ENCODE results near the gene UBTD1. TPM values are rescaled to one million over a fixed set of nuclear protein-coding genes. Genes with fewer than 3 reads are reported as not detected.

Gene UBTD1
- polyA plus RNA-seq, 4 donors, result 1.1 to 7.6 (median 4.8) TPM

- 69 to 94% (median 86%) methylated on average over 2 of the region's 2 CpGs for WGBS, 3 donors
- Histone ChIP-seq H3K4me1 (ENCODE audit: control insufficient read depth in 3 of 3, insufficient read depth in 2 of 3, low read depth in 1 of 3, low read length in 2 of 3) (peaks cover 0 to 27% (median 2%) of the 10 kb centered on the region in 3 donors), H3K36me3 (ENCODE audit: control insufficient read depth in 3 of 3, insufficient read depth in 2 of 3, low read depth in 1 of 3, low read length in 3 of 3) (peaks cover 0 to 3% (median 0%) of the 10 kb centered on the region in 3 donors), H3K4me3 (ENCODE audit: low read depth in 1 of 3, low read length in 3 of 3) (no peak overlapping the region), H3K27me3 (ENCODE audit: control insufficient read depth in 3 of 3, insufficient read depth in 3 of 3, low read length in 3 of 3) (peaks cover 0 to 20% (median 0%) of the 10 kb centered on the region in 3 donors), H3K9me3 (ENCODE audit: control insufficient read depth in 2 of 2, insufficient read depth in 1 of 2, low read depth in 1 of 2, low read length in 1 of 2) (no peaks in the 10 kb centered on the region), H3K27ac (ENCODE audit: low read depth in 1 of 3, low read length in 2 of 3) (no peak overlapping the region)
- FAIRE-seq (no peak), DNase-seq (no peak)
These were observed 1.5 kb downstream of the UBTD1 start for GRCh38 chr10:97500297-97500575.

DNA sequence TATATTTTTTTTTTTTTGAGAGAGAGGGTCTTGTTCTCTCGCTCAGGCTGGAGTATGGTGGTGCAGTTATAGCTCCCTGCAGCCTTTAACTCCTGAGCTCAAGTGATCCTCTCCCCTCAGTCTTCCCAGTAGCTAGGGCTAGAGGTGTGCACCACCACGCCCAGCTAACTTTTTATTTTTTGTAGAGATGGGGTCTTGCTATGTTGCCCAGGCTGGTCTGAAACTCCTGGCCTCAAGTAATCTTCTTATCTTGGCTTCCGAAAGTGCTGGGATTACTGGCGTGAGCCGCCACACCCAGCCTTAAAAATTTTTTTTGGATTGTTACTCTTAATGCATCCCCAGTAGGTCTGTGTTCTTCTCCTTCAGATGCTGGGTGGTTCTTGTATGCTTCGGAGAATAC is 4.2 kb downstream of the UBTD1 start:
- Histone ChIP-seq H3K4me3 (ENCODE audit: low read depth in 1 of 3, low read length in 3 of 3) (no peak overlapping the region), H3K27ac (ENCODE audit: low read depth in 1 of 3, low read length in 2 of 3) (no peak overlapping the region), H3K4me1 (ENCODE audit: control insufficient read depth in 3 of 3, insufficient read depth in 2 of 3, low read depth in 1 of 3, low read length in 2 of 3) (peaks cover 0 to 11% (median 0%) of the 10 kb centered on the region in 3 donors), H3K9me3 (ENCODE audit: control insufficient read depth in 2 of 2, insufficient read depth in 1 of 2, low read depth in 1 of 2, low read length in 1 of 2) (no peaks in the 10 kb centered on the region), H3K36me3 (ENCODE audit: control insufficient read depth in 3 of 3, insufficient read depth in 2 of 3, low read depth in 1 of 3, low read length in 3 of 3) (no peaks in the 10 kb centered on the region), H3K27me3 (ENCODE audit: control insufficient read depth in 3 of 3, insufficient read depth in 3 of 3, low read length in 3 of 3) (peaks cover 0 to 20% (median 0%) of the 10 kb centered on the region in 3 donors)
- DNase-seq (no peak), FAIRE-seq (no peak)
- 85 to 90% (median 85%) methylated on average over 6 of the region's 6 CpGs for WGBS, 3 donors

DNA sequence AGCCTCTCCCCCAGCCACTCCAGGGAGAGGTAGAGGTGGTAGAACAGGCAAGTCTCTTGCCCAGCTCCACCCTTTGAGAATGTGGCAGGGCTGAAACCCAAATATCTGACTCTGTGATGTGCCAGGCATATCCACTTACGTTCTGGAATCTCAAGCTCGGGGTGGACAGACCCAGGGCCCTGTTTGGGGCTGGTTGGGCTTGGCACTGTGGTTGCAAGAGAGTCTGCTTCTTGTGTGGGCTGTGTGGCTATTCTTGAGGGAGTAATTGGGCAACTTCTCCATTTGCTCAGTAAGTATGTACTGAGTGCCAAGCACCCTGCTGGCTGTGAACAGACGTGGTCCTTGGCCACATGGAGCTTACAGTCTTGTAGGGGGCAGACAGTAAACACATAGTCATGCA is 4.7 kb downstream of the UBTD1 start:
- DNase-seq (no peak), FAIRE-seq (no peak)
- 73 to 76% (median 73%) methylated on average over 3 of the region's 3 CpGs for WGBS, 3 donors
- Histone ChIP-seq H3K4me1 (ENCODE audit: control insufficient read depth in 3 of 3, insufficient read depth in 2 of 3, low read depth in 1 of 3, low read length in 2 of 3) (peaks cover 0 to 11% (median 0%) of the 10 kb centered on the region in 3 donors), H3K36me3 (ENCODE audit: control insufficient read depth in 3 of 3, insufficient read depth in 2 of 3, low read depth in 1 of 3, low read length in 3 of 3) (no peaks in the 10 kb centered on the region), H3K27ac (ENCODE audit: low read depth in 1 of 3, low read length in 2 of 3) (no peak overlapping the region), H3K9me3 (ENCODE audit: control insufficient read depth in 2 of 2, insufficient read depth in 1 of 2, low read depth in 1 of 2, low read length in 1 of 2) (no peaks in the 10 kb centered on the region), H3K27me3 (ENCODE audit: control insufficient read depth in 3 of 3, insufficient read depth in 3 of 3, low read length in 3 of 3) (peaks cover 0 to 20% (median 0%) of the 10 kb centered on the region in 3 donors), H3K4me3 (ENCODE audit: low read depth in 1 of 3, low read length in 3 of 3) (no peak overlapping the region)

DNA sequence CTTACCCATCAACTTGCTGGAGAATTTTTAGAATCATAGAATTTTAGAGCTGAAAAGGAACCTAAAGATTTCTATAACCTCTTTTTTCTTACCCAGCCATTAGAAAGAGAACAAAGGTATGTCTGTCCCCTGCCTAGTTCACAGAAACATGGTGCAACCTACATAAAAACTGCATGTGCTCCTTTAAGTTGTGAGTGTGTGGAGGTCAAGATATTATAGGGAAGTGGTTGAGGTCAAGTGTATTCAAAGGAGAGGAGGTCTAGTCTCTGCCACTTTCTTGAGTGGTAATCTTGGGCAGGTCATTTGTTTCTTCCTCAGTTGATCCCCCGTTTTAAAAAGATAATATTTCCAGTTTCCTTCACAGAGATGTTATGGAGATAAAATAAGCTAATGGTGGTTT is 6.4 kb downstream of the UBTD1 start:
- no peaks in the 10 kb centered on the region for H3K9me3 ChIP-seq (ENCODE audit: control insufficient read depth in 2 of 2, insufficient read depth in 1 of 2, low read depth in 1 of 2, low read length in 1 of 2)
- H3K27ac ChIP-seq (ENCODE audit: low read depth in 1 of 3, low read length in 2 of 3), result no peak overlapping the region
- peaks cover 0 to 5% (median 0%) of the 10 kb centered on the region in 3 donors for H3K4me1 ChIP-seq (ENCODE audit: control insufficient read depth in 3 of 3, insufficient read depth in 2 of 3, low read depth in 1 of 3, low read length in 2 of 3)
- no peak for DNase-seq
- no peaks in the 10 kb centered on the region for H3K36me3 ChIP-seq (ENCODE audit: control insufficient read depth in 3 of 3, insufficient read depth in 2 of 3, low read depth in 1 of 3, low read length in 3 of 3)
- 75 to 88% (median 85%) methylated on average over 1 of the region's 1 CpG for WGBS, 3 donors
- peaks cover 0 to 9% (median 0%) of the 10 kb centered on the region in 3 donors for H3K27me3 ChIP-seq (ENCODE audit: control insufficient read depth in 3 of 3, insufficient read depth in 3 of 3, low read length in 3 of 3)
- no peak for FAIRE-seq
- H3K4me3 ChIP-seq (ENCODE audit: low read depth in 1 of 3, low read length in 3 of 3), result no peak overlapping the region

DNA sequence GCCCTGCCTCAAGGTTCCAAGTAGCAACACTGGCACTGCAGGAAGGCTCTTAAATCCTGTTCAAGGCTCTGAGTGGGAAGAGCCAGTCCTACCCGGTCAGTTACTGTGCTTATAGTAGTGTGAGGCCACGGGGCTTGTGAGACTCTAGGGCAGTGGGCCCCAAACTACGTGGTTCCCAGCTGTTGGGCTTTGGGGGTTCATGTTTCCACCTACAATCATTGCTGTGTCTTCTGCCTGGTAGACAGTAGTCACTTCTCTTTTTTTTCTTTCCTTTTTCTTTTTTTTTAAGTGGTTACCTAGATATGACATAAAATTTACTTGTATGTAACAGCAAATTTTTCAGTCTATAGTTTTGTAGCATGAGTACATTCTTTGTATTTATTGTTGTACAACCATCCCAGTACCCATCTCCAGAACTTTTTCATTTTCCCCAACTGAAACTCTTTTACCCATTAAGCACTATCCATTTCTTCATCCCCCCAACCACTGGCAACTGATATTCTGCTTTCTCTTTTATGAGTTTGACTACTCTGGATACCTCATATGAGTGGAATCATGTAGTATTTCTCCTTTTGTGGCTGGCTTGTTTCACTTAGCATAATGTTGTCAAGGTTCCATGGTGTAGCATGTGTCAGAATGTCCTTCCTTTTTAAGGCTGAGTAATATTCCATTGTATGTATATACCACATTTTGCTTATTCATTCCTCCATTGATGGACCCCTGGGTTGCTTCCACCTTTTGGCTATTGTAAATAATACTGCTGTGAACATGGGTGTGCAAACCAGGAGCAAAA is 7.7 kb downstream of the UBTD1 start:
- H3K4me1 ChIP-seq (ENCODE audit: control insufficient read depth in 3 of 3, insufficient read depth in 2 of 3, low read depth in 1 of 3, low read length in 2 of 3), result peaks cover 0 to 5% (median 0%) of the 10 kb centered on the region in 3 donors
- no peak overlapping the region for H3K27ac ChIP-seq (ENCODE audit: low read depth in 1 of 3, low read length in 2 of 3)
- FAIRE-seq, result no peak
- H3K4me3 ChIP-seq (ENCODE audit: low read depth in 1 of 3, low read length in 3 of 3), result no peak overlapping the region
- no peak for DNase-seq
- no peaks in the 10 kb centered on the region for H3K36me3 ChIP-seq (ENCODE audit: control insufficient read depth in 3 of 3, insufficient read depth in 2 of 3, low read depth in 1 of 3, low read length in 3 of 3)
- WGBS, 3 donors, result 81 to 95% (median 82%) methylated on average over 3 of the region's 3 CpGs
- no peaks in the 10 kb centered on the region for H3K9me3 ChIP-seq (ENCODE audit: control insufficient read depth in 2 of 2, insufficient read depth in 1 of 2, low read depth in 1 of 2, low read length in 1 of 2)
- no peaks in the 10 kb centered on the region for H3K27me3 ChIP-seq (ENCODE audit: control insufficient read depth in 3 of 3, insufficient read depth in 3 of 3, low read length in 3 of 3)

- DNase-seq, result no peak
- H3K4me3 ChIP-seq (ENCODE audit: low read depth in 1 of 3, low read length in 3 of 3), result no peak overlapping the region
- H3K27ac ChIP-seq (ENCODE audit: low read depth in 1 of 3, low read length in 2 of 3), result no peak overlapping the region
- no peaks in the 10 kb centered on the region for H3K4me1 ChIP-seq (ENCODE audit: control insufficient read depth in 3 of 3, insufficient read depth in 2 of 3, low read depth in 1 of 3, low read length in 2 of 3)
- FAIRE-seq, result no peak
- no peaks in the 10 kb centered on the region for H3K9me3 ChIP-seq (ENCODE audit: control insufficient read depth in 2 of 2, insufficient read depth in 1 of 2, low read depth in 1 of 2, low read length in 1 of 2)
- H3K36me3 ChIP-seq (ENCODE audit: control insufficient read depth in 3 of 3, insufficient read depth in 2 of 3, low read depth in 1 of 3, low read length in 3 of 3), result no peaks in the 10 kb centered on the region
- WGBS, 3 donors, result 41 to 56% (median 49%) methylated on average over 1 of the region's 1 CpG
- H3K27me3 ChIP-seq (ENCODE audit: control insufficient read depth in 3 of 3, insufficient read depth in 3 of 3, low read length in 3 of 3), result no peaks in the 10 kb centered on the region
These were observed 9.6 kb downstream of the UBTD1 start for GRCh38 chr10:97508342-97508741.

DNA sequence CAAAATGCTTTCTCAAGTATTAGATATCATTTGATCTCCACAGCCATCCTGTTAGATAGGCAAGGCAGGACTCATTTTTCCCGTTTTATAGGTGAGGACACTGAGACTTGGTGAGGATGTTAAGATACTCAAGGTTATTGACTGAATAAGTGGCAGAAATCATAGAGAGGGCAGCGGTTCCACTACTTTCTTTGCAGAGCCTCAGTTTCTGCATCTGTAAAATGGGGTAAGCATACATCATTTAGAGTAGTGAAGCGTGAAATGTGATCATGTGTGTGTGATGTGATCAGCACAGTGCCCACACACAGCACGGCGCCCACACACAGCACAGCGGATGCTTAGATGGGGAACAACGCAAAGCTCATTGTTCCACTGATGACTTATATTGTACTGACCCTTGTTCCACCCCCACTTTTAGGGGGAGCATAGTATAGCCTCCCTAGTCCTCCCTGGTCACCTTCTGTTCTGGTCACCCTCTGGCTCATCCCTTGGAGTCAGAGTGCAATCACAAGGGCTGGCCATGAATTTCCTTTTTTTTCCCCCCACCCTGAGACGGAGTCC is 10.5 kb downstream of the UBTD1 start:
- H3K27me3 ChIP-seq (ENCODE audit: control insufficient read depth in 3 of 3, insufficient read depth in 3 of 3, low read length in 3 of 3), result no peaks in the 10 kb centered on the region
- H3K4me3 ChIP-seq (ENCODE audit: low read depth in 1 of 3, low read length in 3 of 3), result no peak overlapping the region
- H3K9me3 ChIP-seq (ENCODE audit: control insufficient read depth in 2 of 2, insufficient read depth in 1 of 2, low read depth in 1 of 2, low read length in 1 of 2), result no peaks in the 10 kb centered on the region
- no peak overlapping the region for H3K27ac ChIP-seq (ENCODE audit: low read depth in 1 of 3, low read length in 2 of 3)
- FAIRE-seq (no peak), DNase-seq (no peak)
- H3K4me1 ChIP-seq (ENCODE audit: control insufficient read depth in 3 of 3, insufficient read depth in 2 of 3, low read depth in 1 of 3, low read length in 2 of 3), result no peaks in the 10 kb centered on the region
- WGBS, 3 donors, result 81 to 88% (median 88%) methylated on average over 8 of the region's 8 CpGs
- H3K36me3 ChIP-seq (ENCODE audit: control insufficient read depth in 3 of 3, insufficient read depth in 2 of 3, low read depth in 1 of 3, low read length in 3 of 3), result no peaks in the 10 kb centered on the region

GRCh38 chr10:97510686-97511085 is 12.0 kb downstream of the UBTD1 start:
- H3K36me3 ChIP-seq (ENCODE audit: control insufficient read depth in 3 of 3, insufficient read depth in 2 of 3, low read depth in 1 of 3, low read length in 3 of 3), result no peaks in the 10 kb centered on the region
- FAIRE-seq (no peak), DNase-seq (no peak)
- H3K4me3 ChIP-seq (ENCODE audit: low read depth in 1 of 3, low read length in 3 of 3), result no peak overlapping the region
- 79 to 83% (median 82%) methylated on average over 4 of the region's 4 CpGs for WGBS, 3 donors
- no peaks in the 10 kb centered on the region for H3K4me1 ChIP-seq (ENCODE audit: control insufficient read depth in 3 of 3, insufficient read depth in 2 of 3, low read depth in 1 of 3, low read length in 2 of 3)
- H3K27ac ChIP-seq (ENCODE audit: low read depth in 1 of 3, low read length in 2 of 3), result no peak overlapping the region
- no peaks in the 10 kb centered on the region for H3K27me3 ChIP-seq (ENCODE audit: control insufficient read depth in 3 of 3, insufficient read depth in 3 of 3, low read length in 3 of 3)
- H3K9me3 ChIP-seq (ENCODE audit: control insufficient read depth in 2 of 2, insufficient read depth in 1 of 2, low read depth in 1 of 2, low read length in 1 of 2), result no peaks in the 10 kb centered on the region
